Activated CD8-positive, alpha-beta T cell treated with anti-CD3 and anti-CD28 coated beads for 36 hours (primary cell): ENCODE measurements around the gene OLFM2. TPM values are rescaled to one million over a fixed set of nuclear protein-coding genes. Genes with fewer than 3 reads are reported as not detected.

Experiments used
- ATAC-seq: fragments of 200-7000 bp; cut with Tn5 transposase; one replicate; pipeline ENCODE4 v1.10.0; 2021; ENCODE audit warnings: mild to moderate bottlenecking, moderate library complexity
- CTCF ChIA-PET: fragments of 350-600 bp; sonication (Branson Sonifier 250); formaldehyde crosslinking; loops from one replicate; lab custom pipeline; 2021; ENCODE audit warnings: antibody characterized with exemption; lab: Charles Lee
- POLR2A ChIA-PET: fragments of 350-600 bp; sonication (Branson Sonifier 250); formaldehyde crosslinking; loops from one replicate; lab custom pipeline; 2021; ENCODE audit warnings: antibody characterized with exemption; lab: Charles Lee
- DNase-seq: peaks from one replicate; pipeline ENCODE4 v3.0.0-alpha.2; 2020
- H3K27ac Mint-ChIP-seq: one replicate; pipeline ENCODE4 v1.8.0; 2021; ENCODE audit warnings: mild to moderate bottlenecking, mixed read lengths
- H3K27me3 Mint-ChIP-seq: one replicate; pipeline ENCODE4 v1.8.0; 2021; ENCODE audit warnings: mixed read lengths
- H3K36me3 Mint-ChIP-seq: one replicate; pipeline ENCODE4 v1.8.0; 2021; ENCODE audit warnings: low read depth, mixed read lengths
- H3K4me1 Mint-ChIP-seq: one replicate; pipeline ENCODE4 v1.8.0; 2021; ENCODE audit warnings: low read depth, mixed read lengths
- H3K4me3 Mint-ChIP-seq: one replicate; pipeline ENCODE4 v1.8.0; 2021; ENCODE audit warnings: mild to moderate bottlenecking, moderate library complexity, mixed read lengths
- H3K9me3 Mint-ChIP-seq: one replicate; pipeline ENCODE4 v1.8.0; 2021; ENCODE audit warnings: mixed read lengths
- intact Hi-C: fragments of 100-400 bp; cut with micrococcal nuclease; formaldehyde crosslinking; loops from one replicate; pipeline ENCODE4 v1.10.0; 2022
- total RNA-seq, 2 experiments: library from RNA; stranded (reverse); gene quantifications; one replicate each; pipeline ENCODE4 v1.2.3, GENCODE V29; 2021
- TF ChIP-seq, protein P1 (sequence below): fragments of 200-600 bp; IDR thresholded peaks from one replicate; pipeline ENCODE4 v1.8.0; 2022; ENCODE audit warnings: antibody characterized with exemption, mild to moderate bottlenecking

The OLFM2 gene
- total RNA-seq = 1 to 10 TPM; 2.7 to 3.2 TPM

DNA sequence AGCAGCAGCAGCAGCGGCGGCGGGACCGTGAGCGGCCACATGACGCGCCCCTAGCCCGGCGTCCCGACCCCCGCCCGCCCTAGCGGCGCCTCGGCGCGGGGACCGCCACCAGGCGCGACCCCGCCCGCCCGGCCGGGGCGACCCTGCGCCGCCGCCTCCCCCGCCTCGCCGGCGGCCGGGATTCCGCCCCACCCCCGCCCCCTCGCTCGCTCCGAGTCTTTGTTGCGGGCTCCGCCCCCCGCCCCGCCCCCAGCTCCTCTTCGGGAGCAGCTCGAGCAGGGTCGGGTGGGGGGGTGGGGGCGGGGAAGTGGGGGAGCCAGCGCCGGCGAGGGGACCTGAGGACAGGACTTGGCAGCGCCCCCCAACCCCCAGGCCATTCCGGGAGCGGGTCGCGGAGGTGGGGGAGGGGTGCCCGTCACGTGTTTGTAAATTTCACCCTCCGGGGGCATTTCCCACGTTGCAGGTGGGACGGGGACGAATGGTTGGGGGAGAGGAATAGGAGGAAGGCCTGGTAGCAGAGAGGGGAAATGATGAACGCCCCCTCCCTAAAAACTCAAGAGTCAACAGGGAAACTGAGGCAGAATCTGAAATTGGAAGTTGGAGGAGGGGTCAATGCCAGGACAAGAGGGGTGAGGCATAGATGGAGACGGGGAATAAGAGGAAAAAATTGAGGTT is at the start of gene OLFM2:
Gene OLFM2 (minus strand): TSS at position 190 of the 675 bp plus-strand sequence. CDS start 149 bp downstream, at position 41.
- Mint-ChIP-seq H3K4me3 (peak within 1 kb of the TSS; percentile 45), H3K27me3 (peaks cover 54% of the 10 kb centered on the region), H3K4me1 (peaks cover 20% of the 10 kb centered on the region), H3K27ac (no peak within 1 kb of the TSS), H3K9me3 (no peaks in the 10 kb centered on the region), H3K36me3 (no peaks in the 10 kb centered on the region)
- intact Hi-C loops = loop anchor here (10.0 kb wide), 1 partner anchor 448 kb away; the partner anchor contains the start of gene TYK2
- TF ChIP-seq, protein P1, sequence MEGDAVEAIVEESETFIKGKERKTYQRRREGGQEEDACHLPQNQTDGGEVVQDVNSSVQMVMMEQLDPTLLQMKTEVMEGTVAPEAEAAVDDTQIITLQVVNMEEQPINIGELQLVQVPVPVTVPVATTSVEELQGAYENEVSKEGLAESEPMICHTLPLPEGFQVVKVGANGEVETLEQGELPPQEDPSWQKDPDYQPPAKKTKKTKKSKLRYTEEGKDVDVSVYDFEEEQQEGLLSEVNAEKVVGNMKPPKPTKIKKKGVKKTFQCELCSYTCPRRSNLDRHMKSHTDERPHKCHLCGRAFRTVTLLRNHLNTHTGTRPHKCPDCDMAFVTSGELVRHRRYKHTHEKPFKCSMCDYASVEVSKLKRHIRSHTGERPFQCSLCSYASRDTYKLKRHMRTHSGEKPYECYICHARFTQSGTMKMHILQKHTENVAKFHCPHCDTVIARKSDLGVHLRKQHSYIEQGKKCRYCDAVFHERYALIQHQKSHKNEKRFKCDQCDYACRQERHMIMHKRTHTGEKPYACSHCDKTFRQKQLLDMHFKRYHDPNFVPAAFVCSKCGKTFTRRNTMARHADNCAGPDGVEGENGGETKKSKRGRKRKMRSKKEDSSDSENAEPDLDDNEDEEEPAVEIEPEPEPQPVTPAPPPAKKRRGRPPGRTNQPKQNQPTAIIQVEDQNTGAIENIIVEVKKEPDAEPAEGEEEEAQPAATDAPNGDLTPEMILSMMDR = no peak
- ChIA-PET POLR2A (no interaction called here), CTCF (no interaction called here)
- ATAC-seq (no peak), DNase-seq (peak; percentile 33)

DNA sequence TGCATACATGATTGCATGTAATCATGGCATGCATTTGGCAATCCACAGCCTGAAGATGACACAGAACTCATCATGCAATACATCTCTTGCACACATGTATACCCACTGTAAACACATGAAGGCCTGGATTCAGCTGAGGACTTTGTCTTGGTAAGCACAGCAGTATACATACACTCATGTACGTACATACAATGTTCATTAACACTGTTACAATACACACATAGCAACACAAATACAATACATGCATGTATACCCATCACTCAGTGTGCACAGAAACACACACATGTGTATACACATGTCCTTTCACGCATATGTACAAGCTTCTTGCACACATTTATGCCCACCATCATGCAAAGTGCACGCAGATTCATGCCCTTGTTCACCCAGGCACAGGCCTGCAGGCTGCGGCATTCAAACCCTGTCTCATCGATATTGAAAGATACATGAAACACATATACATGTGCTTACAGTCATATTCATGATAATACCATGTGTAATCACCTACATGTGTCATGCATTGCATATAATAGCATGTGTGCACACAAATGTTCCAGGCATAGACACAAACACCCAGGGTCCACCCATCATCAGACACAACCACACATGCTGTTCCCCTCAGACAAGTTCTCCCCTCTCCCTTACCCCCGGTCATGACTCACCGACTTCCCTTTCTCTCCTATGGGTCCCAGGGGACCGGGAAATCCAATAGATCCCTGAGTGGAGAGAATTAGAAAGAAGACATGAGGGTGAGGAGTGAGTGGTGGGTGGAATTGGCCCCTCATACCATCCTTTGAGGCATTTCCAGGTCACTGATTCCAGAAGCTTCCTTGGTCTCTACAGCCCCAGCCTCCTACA is 45.3 kb upstream of the OLFM2 start:
- Mint-ChIP-seq H3K27me3 (peaks cover 6% of the 10 kb centered on the region), H3K27ac (no peak overlapping the region)
- intact Hi-C loops = no loop called here

DNA sequence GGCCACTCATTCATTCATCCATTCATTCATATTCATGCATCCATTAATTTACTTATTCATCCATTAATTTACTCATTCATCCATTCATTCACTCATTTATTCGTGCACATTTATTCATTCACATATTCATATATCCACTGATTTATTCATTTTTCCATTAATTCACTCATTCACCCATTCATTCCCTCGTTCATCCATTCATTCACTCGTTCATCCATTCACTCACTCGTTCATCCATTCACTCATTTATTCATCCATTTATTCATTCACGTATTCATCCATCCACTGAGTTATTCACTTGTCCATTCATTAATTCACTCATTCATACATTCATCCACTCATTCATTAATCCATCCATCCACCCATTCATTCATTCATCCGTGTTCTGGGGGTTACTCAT is 35.8 kb upstream of the OLFM2 start:
- ChIA-PET CTCF (no interaction called here), POLR2A (no interaction called here)
- Mint-ChIP-seq H3K27me3 (peaks cover 17% of the 10 kb centered on the region), H3K4me3 (no peak overlapping the region), H3K27ac (no peak overlapping the region), H3K9me3 (no peaks in the 10 kb centered on the region), H3K36me3 (no peaks in the 10 kb centered on the region), H3K4me1 (no peaks in the 10 kb centered on the region)
- DNase-seq (no peak), ATAC-seq (no peak)
- intact Hi-C loops = no loop called here
- TF ChIP-seq, protein P1 = no peak

More for the DNA sequence above, 45.3 kb upstream of the OLFM2 start:
- Mint-ChIP-seq H3K36me3 (no peaks in the 10 kb centered on the region), H3K4me1 (no peaks in the 10 kb centered on the region), H3K4me3 (no peak overlapping the region), H3K9me3 (no peaks in the 10 kb centered on the region)
- ChIA-PET POLR2A (no interaction called here), CTCF (no interaction called here)
- ATAC-seq (no peak), DNase-seq (no peak)
- TF ChIP-seq, protein P1 = no peak

DNA sequence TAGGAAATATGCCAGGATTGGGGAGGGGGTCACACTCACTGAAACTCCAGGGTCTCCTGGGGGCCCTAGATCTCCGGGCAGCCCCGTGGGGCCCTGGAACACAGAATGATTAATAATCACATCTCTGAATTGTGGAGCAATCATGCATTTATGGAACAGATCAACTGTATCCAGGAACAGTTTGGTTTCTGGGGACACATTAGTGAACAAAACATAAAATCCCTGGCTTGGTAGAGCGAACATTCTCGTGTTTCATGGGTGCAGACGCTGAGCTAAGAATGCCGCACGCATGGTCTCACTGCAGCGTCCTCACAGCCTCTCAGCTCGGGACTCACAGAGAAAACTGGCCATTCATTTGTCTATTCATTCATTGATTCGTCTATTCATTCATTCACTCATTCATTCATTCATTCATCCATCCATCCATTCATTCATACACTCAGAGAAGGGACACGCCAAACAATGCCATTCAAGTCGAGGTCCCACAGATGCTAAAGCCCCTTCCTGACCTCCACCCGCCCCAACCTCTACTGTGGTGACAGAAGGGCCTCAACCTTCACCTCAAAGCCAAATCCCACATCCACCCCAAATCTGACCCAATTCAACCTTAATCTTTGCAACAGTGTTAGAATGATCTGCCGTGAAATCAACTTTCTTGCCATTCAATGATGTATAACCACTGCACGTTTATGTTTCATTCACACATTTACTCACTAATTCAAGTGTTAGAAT is 35.0 kb upstream of the OLFM2 start:
- intact Hi-C loops = no loop called here
- Mint-ChIP-seq H3K27me3 (peaks cover 21% of the 10 kb centered on the region), H3K36me3 (no peaks in the 10 kb centered on the region), H3K4me1 (peaks cover 3% of the 10 kb centered on the region), H3K27ac (no peak overlapping the region), H3K9me3 (no peaks in the 10 kb centered on the region), H3K4me3 (no peak overlapping the region)
- DNase-seq (no peak), ATAC-seq (no peak)
- ChIA-PET POLR2A (no interaction called here), CTCF (no interaction called here)
- TF ChIP-seq, protein P1 = no peak
